Measurements from ENCODE around the gene ALCAM.

DNA sequence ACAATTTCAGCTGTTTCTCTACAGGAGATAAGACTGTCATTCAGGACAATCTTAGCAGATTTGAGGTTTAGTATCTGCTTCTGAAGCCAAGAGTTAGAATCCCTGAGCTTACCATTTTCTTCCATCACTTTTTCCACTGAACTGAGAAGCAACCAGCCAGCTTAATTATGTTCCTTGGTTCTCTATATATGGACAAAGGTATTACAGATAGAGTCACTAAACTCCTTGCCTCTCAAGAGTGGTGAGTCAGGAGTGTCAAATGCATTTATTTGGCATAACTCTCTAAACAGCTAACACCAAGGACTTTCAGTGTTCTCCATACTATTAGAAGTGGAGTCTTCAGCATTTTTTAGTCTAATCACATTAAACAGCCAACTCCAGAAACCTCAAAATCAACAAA is 239.3 kb downstream of the ALCAM start:
- TF ChIP-seq EZH2 (IDR thresholded peaks at IDR 0.05; ENCODE audit: borderline replicate concordance, low read depth, low read length, severe bottlenecking) = no peak
- TF ChIP-seq, protein P1, sequence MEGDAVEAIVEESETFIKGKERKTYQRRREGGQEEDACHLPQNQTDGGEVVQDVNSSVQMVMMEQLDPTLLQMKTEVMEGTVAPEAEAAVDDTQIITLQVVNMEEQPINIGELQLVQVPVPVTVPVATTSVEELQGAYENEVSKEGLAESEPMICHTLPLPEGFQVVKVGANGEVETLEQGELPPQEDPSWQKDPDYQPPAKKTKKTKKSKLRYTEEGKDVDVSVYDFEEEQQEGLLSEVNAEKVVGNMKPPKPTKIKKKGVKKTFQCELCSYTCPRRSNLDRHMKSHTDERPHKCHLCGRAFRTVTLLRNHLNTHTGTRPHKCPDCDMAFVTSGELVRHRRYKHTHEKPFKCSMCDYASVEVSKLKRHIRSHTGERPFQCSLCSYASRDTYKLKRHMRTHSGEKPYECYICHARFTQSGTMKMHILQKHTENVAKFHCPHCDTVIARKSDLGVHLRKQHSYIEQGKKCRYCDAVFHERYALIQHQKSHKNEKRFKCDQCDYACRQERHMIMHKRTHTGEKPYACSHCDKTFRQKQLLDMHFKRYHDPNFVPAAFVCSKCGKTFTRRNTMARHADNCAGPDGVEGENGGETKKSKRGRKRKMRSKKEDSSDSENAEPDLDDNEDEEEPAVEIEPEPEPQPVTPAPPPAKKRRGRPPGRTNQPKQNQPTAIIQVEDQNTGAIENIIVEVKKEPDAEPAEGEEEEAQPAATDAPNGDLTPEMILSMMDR (IDR thresholded peaks at IDR 0.05; ENCODE audit: extremely low read depth in 1 of 2, insufficient read depth in 1 of 2, low read depth in 1 of 2, low read length in 2 of 2) = no peak
- TF ChIP-seq POLR2AphosphoS5 (IDR thresholded peaks at IDR 0.05; ENCODE audit: insufficient read depth, low read depth, low read length) = no peak
- no peak for TF ChIP-seq JUN (IDR thresholded peaks at IDR 0.05; ENCODE audit: borderline replicate concordance, insufficient read depth, insufficient read length, low read depth)
- no peak for TF ChIP-seq POLR2A (IDR thresholded peaks at IDR 0.05; ENCODE audit: low read depth, low read length)
- TF ChIP-seq FOS (IDR thresholded peaks at IDR 0.05; ENCODE audit: borderline replicate concordance, insufficient read depth, low read length) = no peak
- TF ChIP-seq MYC (IDR thresholded peaks at IDR 0.05; ENCODE audit: low read depth, low read length) = no peak
- TF ChIP-seq, protein P2, sequence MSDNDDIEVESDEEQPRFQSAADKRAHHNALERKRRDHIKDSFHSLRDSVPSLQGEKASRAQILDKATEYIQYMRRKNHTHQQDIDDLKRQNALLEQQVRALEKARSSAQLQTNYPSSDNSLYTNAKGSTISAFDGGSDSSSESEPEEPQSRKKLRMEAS (IDR thresholded peaks at IDR 0.05; ENCODE audit: insufficient read depth, insufficient read length) = no peak
